DMS114 treated with DMSO at 0.1 percent for 48 hours (cell line): Measurements from ENCODE around the gene C12orf43.
"Not testable (repeated sequence)": the region's sequence is repeated elsewhere in the genome, so short reads cannot be mapped to it uniquely, and the experiment has no call there.

ENCODE experiments used
- DNase-seq: peaks from one replicate; lab custom pipeline; 2025; ENCODE audit not compliant: unreplicated experiment; lab: John Stamatoyannopoulos, UW

Gene C12orf43

GRCh38 chr12:121015825-121016766, at the start of gene C12orf43:
C12orf43 (minus strand) TSS chr12:121016487; CDS start chr12:121016474, 13 bp downstream.
- DNase-seq: peak; percentile 93

GRCh38 chr12:121065345-121065744, 49.1 kb upstream of the C12orf43 start:
- DNase-seq: no peak

- not testable (repeated sequence) for DNase-seq
Observed at GRCh38 chr12:121064586-121064985, 48.3 kb upstream of the C12orf43 start.

GRCh38 chr12:121064116-121064515, 47.8 kb upstream of the C12orf43 start:
- no peak for DNase-seq

- no peak for DNase-seq
Observed at GRCh38 chr12:121062391-121063045, 46.2 kb upstream of the C12orf43 start.

GRCh38 chr12:121061831-121062230, 45.5 kb upstream of the C12orf43 start:
- peak; percentile 55 for DNase-seq

- peak; percentile 68 for DNase-seq
Observed at GRCh38 chr12:121060149-121061001, 44.1 kb upstream of the C12orf43 start.

- DNase-seq: no peak
Observed at GRCh38 chr12:121059031-121059898, 43.0 kb upstream of the C12orf43 start.

- DNase-seq: no peak
Observed at GRCh38 chr12:121057794-121058193, 41.5 kb upstream of the C12orf43 start.

- no peak for DNase-seq
Observed at GRCh38 chr12:121053706-121054105, 37.4 kb upstream of the C12orf43 start.

GRCh38 chr12:121050725-121051124, 34.4 kb upstream of the C12orf43 start:
- peak; percentile 7 for DNase-seq

- DNase-seq: no peak
Observed at GRCh38 chr12:121048442-121048841, 32.2 kb upstream of the C12orf43 start.

GRCh38 chr12:121047400-121047799, 31.1 kb upstream of the C12orf43 start:
- DNase-seq: not testable (repeated sequence)

- DNase-seq: no peak
Observed at GRCh38 chr12:121043067-121043466, 26.8 kb upstream of the C12orf43 start.

GRCh38 chr12:121038861-121039668, 22.8 kb upstream of the C12orf43 start, which contains the start of gene OASL:
OASL (minus strand) TSS chr12:121039246; CDS start chr12:121038971, 275 bp downstream.
- peak; percentile 29 for DNase-seq

GRCh38 chr12:121036810-121037326, 20.6 kb upstream of the C12orf43 start:
- DNase-seq: no peak

GRCh38 chr12:121034616-121035305, 18.5 kb upstream of the C12orf43 start:
- no peak for DNase-seq

GRCh38 chr12:121033625-121034349, 17.5 kb upstream of the C12orf43 start:
- DNase-seq: no peak
